HEK293 (cell line): Measurements from ENCODE around the gene SF3B2.

Experiments
- CTCF ChIA-PET: fragments of 350-600 bp; formaldehyde crosslinking; extraction: SDS; loops from one replicate; lab custom pipeline; 2021; ENCODE audit warnings: antibody characterized with exemption; lab: Yijun Ruan, JAX
- POLR2A ChIA-PET: fragments of 300-600 bp; formaldehyde crosslinking; extraction: SDS; loops from one replicate; lab custom pipeline; 2020; ENCODE audit warnings: antibody characterized with exemption, inconsistent platforms; lab: Yijun Ruan, JAX
- H3K27ac ChIP-seq: fragments of 200-500 bp; sonication (Bioruptor generic); 2 replicates; pipeline ENCODE4 v1.5.1; 2014; ENCODE audit warnings: low read depth, low read length, control low read depth, inconsistent platforms; ENCODE audit errors: extremely low read depth
- H3K36me3 ChIP-seq, 2 experiments: fragments of 200-500 bp in 1 of 2; sonication (Bioruptor generic) in 1 of 2; 1 replicate in 1 of 2; 2 replicates in 1 of 2; pipeline ENCODE4 v1.5.1; 2014 to 2017; ENCODE audit warnings: inconsistent platforms in 2 of 2, low read length in 2 of 2; ENCODE audit not compliant: control insufficient read depth in 2 of 2, insufficient read depth in 1 of 2
- H3K4me1 ChIP-seq: fragments of 200-500 bp; sonication (Bioruptor generic); 2 replicates; pipeline ENCODE4 v1.5.1; 2014; ENCODE audit warnings: mild to moderate bottlenecking, low read length, inconsistent platforms; ENCODE audit not compliant: control insufficient read depth, insufficient read depth
- H3K4me3 ChIP-seq: 2 replicates; pipeline ENCODE4 v1.5.1; 2011; ENCODE audit warnings: low read depth, mild to moderate bottlenecking, control low read depth, low read length, moderate library complexity
- H3K9me3 ChIP-seq: fragments of 200-500 bp; sonication (Bioruptor generic); 2 replicates; pipeline ENCODE4 v1.5.1; 2014; ENCODE audit warnings: low read depth, low read length, inconsistent platforms; ENCODE audit not compliant: control insufficient read depth, insufficient read depth
- AEBP2 ChIP-seq: fragments of 450-650 bp; formaldehyde crosslinking; IDR thresholded peaks from 2 replicates; pipeline ENCODE4 v1.5.1; 2016; ENCODE audit warnings: missing biosample characterization, missing genetic modification characterization, borderline replicate concordance
- GLI2 ChIP-seq: fragments of 450-650 bp; formaldehyde crosslinking; IDR thresholded peaks from 2 replicates; pipeline ENCODE4; 2017; ENCODE audit warnings: missing biosample characterization, missing genetic modification characterization, low read depth, borderline replicate concordance
- PRDM1 ChIP-seq: fragments of 450-650 bp; formaldehyde crosslinking; IDR thresholded peaks from 2 replicates; pipeline ENCODE4; 2016; ENCODE audit warnings: missing biosample characterization, missing genetic modification characterization
- PRDM10 ChIP-seq: fragments of 450-650 bp; formaldehyde crosslinking; IDR thresholded peaks from 2 replicates; pipeline ENCODE4 v1.5.1; 2016; ENCODE audit warnings: missing biosample characterization, missing genetic modification characterization
- REPIN1 ChIP-seq: fragments of 450-650 bp; formaldehyde crosslinking; IDR thresholded peaks from 2 replicates; pipeline ENCODE4 v1.5.1; 2017; ENCODE audit warnings: missing biosample characterization, missing genetic modification characterization, low read depth
- ZFP41 ChIP-seq: fragments of 450-650 bp; formaldehyde crosslinking; IDR thresholded peaks from 2 replicates; pipeline ENCODE4 v1.5.1; 2016; ENCODE audit warnings: missing biosample characterization, missing genetic modification characterization, borderline replicate concordance
- ZNF121 ChIP-seq: fragments of 450-650 bp; formaldehyde crosslinking; IDR thresholded peaks from 2 replicates; pipeline ENCODE4 v1.5.1; 2016; ENCODE audit warnings: missing biosample characterization, missing genetic modification characterization
- ZNF155 ChIP-seq: fragments of 450-650 bp; formaldehyde crosslinking; IDR thresholded peaks from 2 replicates; pipeline ENCODE4 v1.5.1; 2016; ENCODE audit warnings: missing biosample characterization, missing genetic modification characterization
- ZNF175 ChIP-seq: fragments of 450-650 bp; formaldehyde crosslinking; IDR thresholded peaks from 2 replicates; pipeline ENCODE4 v1.5.1; 2016; ENCODE audit warnings: missing biosample characterization, missing genetic modification characterization
- ZNF23 ChIP-seq: fragments of 450-650 bp; formaldehyde crosslinking; IDR thresholded peaks from 2 replicates; pipeline ENCODE4 v1.5.1; 2016; ENCODE audit warnings: missing biosample characterization, missing genetic modification characterization, borderline replicate concordance
- ZNF248 ChIP-seq: fragments of 450-650 bp; formaldehyde crosslinking; IDR thresholded peaks from 2 replicates; pipeline ENCODE4 v1.5.1; 2017; ENCODE audit warnings: missing biosample characterization, missing genetic modification characterization
- ZNF292 ChIP-seq: fragments of 450-650 bp; formaldehyde crosslinking; IDR thresholded peaks from 2 replicates; pipeline ENCODE4 v1.5.1; 2016; ENCODE audit warnings: low read depth, missing biosample characterization, missing genetic modification characterization, borderline replicate concordance
- ZNF311 ChIP-seq: fragments of 450-650 bp; formaldehyde crosslinking; IDR thresholded peaks from 2 replicates; pipeline ENCODE4 v1.5.1; 2017; ENCODE audit warnings: missing biosample characterization, missing genetic modification characterization, borderline replicate concordance
- ZNF391 ChIP-seq: fragments of 450-650 bp; formaldehyde crosslinking; IDR thresholded peaks from 2 replicates; pipeline ENCODE4 v1.5.1; 2016; ENCODE audit warnings: low read depth, missing biosample characterization, missing genetic modification characterization, borderline replicate concordance
- ZNF488 ChIP-seq: fragments of 450-650 bp; formaldehyde crosslinking; IDR thresholded peaks from 2 replicates; pipeline ENCODE4 v1.5.1; 2016; ENCODE audit warnings: missing biosample characterization, missing genetic modification characterization
- ZNF776 ChIP-seq: fragments of 450-650 bp; formaldehyde crosslinking; IDR thresholded peaks from 2 replicates; pipeline ENCODE4 v1.5.0; 2017; ENCODE audit warnings: missing biosample characterization, missing genetic modification characterization, borderline replicate concordance
- ZNF777 ChIP-seq: fragments of 450-650 bp; formaldehyde crosslinking; IDR thresholded peaks from 2 replicates; pipeline ENCODE4 v1.5.1; 2017; ENCODE audit warnings: missing biosample characterization, missing genetic modification characterization, borderline replicate concordance
- ZNF837 ChIP-seq: fragments of 450-650 bp; formaldehyde crosslinking; IDR thresholded peaks from 2 replicates; pipeline ENCODE4 v1.5.1; 2016; ENCODE audit warnings: missing biosample characterization, missing genetic modification characterization
- ZSCAN16 ChIP-seq: fragments of 450-650 bp; formaldehyde crosslinking; IDR thresholded peaks from 2 replicates; pipeline ENCODE4 v1.5.1; 2016; ENCODE audit warnings: missing biosample characterization, missing genetic modification characterization
- ZSCAN4 ChIP-seq: fragments of 450-650 bp; formaldehyde crosslinking; IDR thresholded peaks from 2 replicates; pipeline ENCODE4 v1.5.1; 2017; ENCODE audit warnings: missing biosample characterization, missing genetic modification characterization

Gene SF3B2

GRCh38 chr11:66064571-66064970, 12.4 kb downstream of the SF3B2 start:
- POLR2A ChIA-PET: interaction anchor here (1.5 kb wide), 1 partner anchor 12 kb away, joined by 5 read pairs; the partner anchor contains the start of gene SF3B2
- CTCF ChIA-PET: interaction anchor here (1.4 to 5.4 kb wide), 3 partner anchors 8 to 70 kb away, joined by 4 to 61 read pairs (median 7); no protein-coding TSS in a partner anchor

GRCh38 chr11:66066751-66067150, 14.6 kb downstream of the SF3B2 start:
- H3K4me3 ChIP-seq: no peak overlapping the region
- CTCF ChIA-PET: interaction anchor here (1.0 to 5.4 kb wide), 6 partner anchors 8 to 362 kb away, joined by 3 to 61 read pairs (median 15); partner anchors contain the start of gene SF3B2
- no peak overlapping the region for H3K27ac ChIP-seq
- H3K4me1 ChIP-seq: no peaks in the 10 kb centered on the region; the same call in none of the 2 replicates
- TF ChIP-seq ZNF311 (tag by site-specific recombination): no peak
- no peak for TF ChIP-seq REPIN1 (tag by site-specific recombination)
- TF ChIP-seq, all 188 proteins: peak for 0
- POLR2A ChIA-PET: no interaction called here
- H3K9me3 ChIP-seq: no peaks in the 10 kb centered on the region
- peaks cover 21 to 74% of the 10 kb centered on the region in 2 experiments for H3K36me3 ChIP-seq

More at GRCh38 chr11:66064571-66064970, 12.4 kb downstream of the SF3B2 start:
- Histone ChIP-seq H3K4me1 (no peaks in the 10 kb centered on the region), H3K27ac (no peak overlapping the region), H3K4me3 (no peak overlapping the region), H3K9me3 (no peaks in the 10 kb centered on the region), H3K36me3 (peaks cover 31 to 95% of the 10 kb centered on the region in 2 experiments)
- no peak for TF ChIP-seq ZNF23 (tag by site-specific recombination)
- TF ChIP-seq ZNF837 (tag by site-specific recombination): no peak
- TF ChIP-seq ZSCAN16 (tag by site-specific recombination): no peak
- TF ChIP-seq ZNF292 (tag by site-specific recombination): no peak
- no peak for TF ChIP-seq ZNF175 (tag by site-specific recombination)
- TF ChIP-seq ZFP41 (tag by site-specific recombination): no peak
- TF ChIP-seq ZNF121: peak; percentile 40; the same call in 1 of the 2 replicates

- Histone ChIP-seq H3K4me1 (no peaks in the 10 kb centered on the region; the same call in none of the 2 replicates), H3K9me3 (no peaks in the 10 kb centered on the region), H3K36me3 (peaks cover 14 to 71% of the 10 kb centered on the region in 2 experiments), H3K27ac (no peak overlapping the region), H3K4me3 (no peak overlapping the region)
- ChIA-PET CTCF (interaction anchor here (0.6 to 5.4 kb wide), 25 partner anchors 9 to 363 kb away, joined by 3 to 61 read pairs (median 7); partner anchors contain the start of gene SF3B2), POLR2A (interaction anchor here (0.5 to 1.8 kb wide), 5 partner anchors 9 to 52 kb away, joined by 3 to 10 read pairs (median 3); partner anchors contain the start of gene SF3B2)
- TF ChIP-seq AEBP2 (tag by site-specific recombination) (no peak), ZNF777 (tag by site-specific recombination) (no peak), ZNF776 (no peak), ZSCAN4 (no peak), ZNF248 (tag by site-specific recombination) (no peak), ZNF155 (no peak), PRDM10 (tag by site-specific recombination) (no peak), GLI2 (tag by site-specific recombination) (no peak), ZNF391 (tag by site-specific recombination) (no peak), ZNF488 (no peak), ZNF311 (tag by site-specific recombination) (no peak), PRDM1 (no peak)
Observed at GRCh38 chr11:66067640-66068039, 15.5 kb downstream of the SF3B2 start.
